IMR-90 (cell line): ENCODE results near the gene SLC26A5. TPM values are rescaled to one million over a fixed set of nuclear protein-coding genes. Genes with fewer than 3 reads are reported as not detected.

Experiments
- ATAC-seq: fragments of 200-7000 bp; cut with Tn5 transposase; 2 replicates; pipeline ENCODE4 v1.9.1; 2020; ENCODE audit warnings: low read depth, mild to moderate bottlenecking, moderate library complexity
- BruUV-seq: library from RNA; stranded (reverse); fragments of 400-500 nt; replicated peaks from 2 replicates; lab custom pipeline; 2021; lab: Mats Ljungman, UMichigan
- CTCF ChIA-PET: fragments of 300-600 bp; formaldehyde crosslinking; extraction: SDS; loops from one replicate; lab custom pipeline; 2021; ENCODE audit warnings: antibody characterized with exemption; lab: Yijun Ruan, JAX
- POLR2A ChIA-PET: fragments of 300-600 bp; sonication (Branson Sonifier 250); formaldehyde crosslinking; loops from one replicate; lab custom pipeline; 2022; ENCODE audit warnings: antibody characterized with exemption; ENCODE audit not compliant: unreplicated experiment; lab: Charles Lee
- DNase-seq: peaks from one replicate; pipeline ENCODE4 v3.0.0; 2013
- H2AFZ ChIP-seq: replicated peaks from 2 replicates; pipeline ENCODE3; 2013; ENCODE audit warnings: low read length, mild to moderate bottlenecking; ENCODE audit not compliant: poor library complexity
- H2AK5ac ChIP-seq: 2 replicates; pipeline ENCODE4 v1.6.1; 2013; ENCODE audit warnings: low read depth, low read length, inconsistent platforms
- H2AK9ac ChIP-seq: replicated peaks from 2 replicates; pipeline ENCODE3; 2013; ENCODE audit warnings: mild to moderate bottlenecking, low read depth, low read length, moderate library complexity; ENCODE audit not compliant: poor library complexity
- H2BK120ac ChIP-seq: 2 replicates; pipeline ENCODE4 v1.6.1; 2013; ENCODE audit warnings: low read depth, low read length, inconsistent platforms
- H2BK15ac ChIP-seq: 3 replicates; pipeline ENCODE4 v1.6.1; 2013; ENCODE audit warnings: low read depth, low read length, inconsistent platforms
- H2BK20ac ChIP-seq: 2 replicates; pipeline ENCODE4 v1.6.1; 2013; ENCODE audit warnings: low read depth, mild to moderate bottlenecking, inconsistent platforms, low read length, moderate library complexity
- H2BK5ac ChIP-seq: 2 replicates; pipeline ENCODE4 v1.6.1; 2013; ENCODE audit warnings: mild to moderate bottlenecking, low read depth, low read length, inconsistent platforms; ENCODE audit not compliant: poor library complexity, severe bottlenecking
- H3K14ac ChIP-seq: replicated peaks from 2 replicates; pipeline ENCODE4 v1.6.1; 2013; ENCODE audit warnings: low read depth, low read length, inconsistent platforms
- H3K18ac ChIP-seq: 2 replicates; pipeline ENCODE4 v1.6.1; 2013; ENCODE audit warnings: low read depth, low read length, control low read depth
- H3K23ac ChIP-seq: 2 replicates; pipeline ENCODE4 v1.6.1; 2013; ENCODE audit warnings: low read depth, low read length, inconsistent platforms
- H3K27ac ChIP-seq: 2 replicates; pipeline ENCODE4 v1.5.1; 2013; ENCODE audit warnings: mild to moderate bottlenecking, control low read depth, low read length; ENCODE audit not compliant: insufficient read depth
- H3K27me3 ChIP-seq: 2 replicates; pipeline ENCODE4 v1.6.1; 2013; ENCODE audit warnings: low read length; ENCODE audit not compliant: control insufficient read depth, insufficient read depth
- H3K36me3 ChIP-seq: 2 replicates; pipeline ENCODE4 v1.6.1; 2013; ENCODE audit warnings: low read length, mixed read lengths; ENCODE audit not compliant: control insufficient read depth, insufficient read depth
- H3K4ac ChIP-seq: 2 replicates; pipeline ENCODE4 v1.6.1; 2013; ENCODE audit warnings: low read depth, low read length, inconsistent platforms
- H3K4me1 ChIP-seq: 2 replicates; pipeline ENCODE4 v1.6.1; 2013; ENCODE audit warnings: low read length, mixed read lengths; ENCODE audit not compliant: control insufficient read depth, insufficient read depth
- H3K4me2 ChIP-seq: 2 replicates; pipeline ENCODE4 v1.6.1; 2013; ENCODE audit warnings: low read depth, mild to moderate bottlenecking, control low read depth, low read length, moderate library complexity
- H3K4me3 ChIP-seq: 2 replicates; pipeline ENCODE4 v1.5.1; 2013; ENCODE audit warnings: low read depth, mild to moderate bottlenecking, control low read depth, low read length, moderate library complexity; ENCODE audit not compliant: insufficient read depth
- H3K56ac ChIP-seq: 2 replicates; pipeline ENCODE4 v1.6.1; 2013; ENCODE audit warnings: low read length, inconsistent platforms; ENCODE audit not compliant: insufficient read depth; ENCODE audit errors: extremely low read depth
- H3K79me1 ChIP-seq, 2 experiments: 2 replicates each; pipeline ENCODE4 v1.6.1; 2013; ENCODE audit warnings: low read length in 2 of 2, inconsistent platforms in 1 of 2, low read depth in 1 of 2
- H3K9ac ChIP-seq: 2 replicates; pipeline ENCODE4 v1.6.1; 2013; ENCODE audit warnings: low read depth, low read length, control low read depth
- H3K9me1 ChIP-seq: 2 replicates; pipeline ENCODE4 v1.6.1; 2013; ENCODE audit warnings: low read length, inconsistent platforms; ENCODE audit not compliant: insufficient read depth
- H3K9me3 ChIP-seq: 2 replicates; pipeline ENCODE4 v1.6.1; 2013; ENCODE audit warnings: low read length; ENCODE audit not compliant: control insufficient read depth, insufficient read depth
- H4K20me1 ChIP-seq: 2 replicates; pipeline ENCODE4 v1.6.1; 2013; ENCODE audit warnings: low read length, inconsistent platforms; ENCODE audit not compliant: insufficient read depth
- H4K5ac ChIP-seq: 2 replicates; pipeline ENCODE4 v1.6.1; 2013; ENCODE audit warnings: mild to moderate bottlenecking, low read depth, low read length, control low read depth
- H4K8ac ChIP-seq, 2 experiments: 2 replicates each; pipeline ENCODE4 v1.6.1; 2013; ENCODE audit warnings: low read depth in 2 of 2, low read length in 2 of 2, control low read depth in 1 of 2, inconsistent platforms in 1 of 2
- H4K91ac ChIP-seq: 2 replicates; pipeline ENCODE4 v1.6.1; 2013; ENCODE audit warnings: low read depth, low read length, inconsistent platforms; ENCODE audit not compliant: insufficient read depth
- CEBPB ChIP-seq: IDR thresholded peaks from 2 replicates; pipeline ENCODE4 v1.6.1; 2012; ENCODE audit warnings: low read depth, low read length, improper control_type of control experiment
- CHD1 ChIP-seq: IDR thresholded peaks from 2 replicates; pipeline ENCODE4 v1.6.1; 2012; ENCODE audit warnings: low read depth, low read length, improper control_type of control experiment
- CTCF ChIP-seq: conservative IDR thresholded peaks from 2 replicates; pipeline ENCODE4 v1.5.1; 2012; ENCODE audit warnings: mild to moderate bottlenecking, low read depth, low read length, improper control_type of control experiment
- ELK1 ChIP-seq: fragments of 150-350 bp; IDR thresholded peaks from 2 replicates; pipeline ENCODE4 v1.6.1; 2016; ENCODE audit warnings: low read depth, mild to moderate bottlenecking, low read length, moderate library complexity, borderline replicate concordance
- FOS ChIP-seq: fragments of 150-350 bp; IDR thresholded peaks from 2 replicates; pipeline ENCODE4 v1.6.1; 2016; ENCODE audit warnings: low read depth, low read length
- MAFK ChIP-seq: IDR thresholded peaks from 2 replicates; pipeline ENCODE4 v1.6.1; 2012; ENCODE audit warnings: low read depth, low read length, improper control_type of control experiment
- MXI1 ChIP-seq: IDR thresholded peaks from 2 replicates; pipeline ENCODE4 v1.6.1; 2012; ENCODE audit warnings: low read depth, mild to moderate bottlenecking, low read length, moderate library complexity, borderline replicate concordance
- NFE2L2 ChIP-seq: fragments of 150-350 bp; IDR thresholded peaks from 2 replicates; pipeline ENCODE4 v1.6.1; 2016; ENCODE audit warnings: low read depth, mild to moderate bottlenecking, low read length
- POLR2A ChIP-seq: IDR thresholded peaks from 2 replicates; pipeline ENCODE4 v1.6.1; 2012; ENCODE audit warnings: mild to moderate bottlenecking, low read depth, low read length
- RAD21 ChIP-seq: IDR thresholded peaks from 2 replicates; pipeline ENCODE4 v1.6.1; 2012; ENCODE audit warnings: low read length, improper control_type of control experiment
- RCOR1 ChIP-seq: IDR thresholded peaks from 2 replicates; pipeline ENCODE4 v1.6.1; 2012; ENCODE audit warnings: mild to moderate bottlenecking, low read length, improper control_type of control experiment; ENCODE audit not compliant: insufficient replicate concordance
- RFX5 ChIP-seq: IDR thresholded peaks from 2 replicates; pipeline ENCODE4 v1.8.0; 2012; ENCODE audit warnings: low read depth, mild to moderate bottlenecking, low read length, moderate library complexity
- SMC3 ChIP-seq: fragments of 150-350 bp; IDR thresholded peaks from 2 replicates; pipeline ENCODE4 v1.6.1; 2016; ENCODE audit warnings: low read depth, mild to moderate bottlenecking, antibody characterized with exemption, low read length, moderate library complexity
- USF2 ChIP-seq: fragments of 150-350 bp; IDR thresholded peaks from 2 replicates; pipeline ENCODE4 v1.6.1; 2017; ENCODE audit warnings: mild to moderate bottlenecking, antibody characterized with exemption, low read length, low read depth
- WGBS, 2 experiments: methylation state at CpG; one replicate each; pipeline versions ENCODE4 v1.1.5 to v1.1.7; 2013; ENCODE audit warnings: missing lambda C conversion rate in 2 of 2; ENCODE audit not compliant: insufficient read length in 1 of 2; ENCODE audit errors: extremely low coverage in 2 of 2; 5-methylcytosine and 5-hydroxymethylcytosine counted together
- dilution Hi-C: fragments of 300-500 bp; cut with HindIII; formaldehyde crosslinking; loops from one replicate; pipeline ENCODE4 v1.14.3; 2018; ENCODE audit warnings: low sequenced_read_pairs; ENCODE audit not compliant: unreplicated experiment
- in situ Hi-C: fragments of 300-500 bp; cut with MboI; formaldehyde crosslinking; loops from 3 replicates; pipeline ENCODE4 v1.14.3; 2019; ENCODE audit warnings: low sequenced_read_pairs, inconsistent platforms, mixed read lengths
- intact Hi-C: fragments of 100-400 bp; cut with micrococcal nuclease; formaldehyde crosslinking; loops from 2 replicates; pipeline ENCODE4 v1.10.0; 2022
- polyA plus RNA-seq, 3 experiments: library from polyadenylated mRNA; depleted of rRNA; stranded (reverse); fragments of >200 nt; gene quantifications; 2 replicates each; pipeline ENCODE4 v1.2.3, GENCODE V29; 2012; ENCODE audit warnings: low replicate concordance in 1 of 3
- total RNA-seq: library from RNA; depleted of rRNA; stranded (reverse); fragments of >200 nt; gene quantifications from 2 replicates; pipeline ENCODE4 v1.2.3, GENCODE V29; 2012

Gene SLC26A5
- total and polyA plus RNA-seq, 2 of the 4 experiments (the other 2 are of a cell fraction): not detected

GRCh38 chr7:103343758-103344452 lies 102.1 kb downstream of the SLC26A5 start:
- H3K27ac ChIP-seq: peak overlapping the region; percentile 85
- ChIA-PET POLR2A (no interaction called here), CTCF (no interaction called here)
- H2BK5ac ChIP-seq: peak overlapping the region; percentile 80
- peak overlapping the region; percentile 76 for H3K4ac ChIP-seq
- peaks cover 2% of the 10 kb centered on the region for H3K4me1 ChIP-seq
- H3K18ac ChIP-seq: peak overlapping the region; percentile 23; the same call in 1 of the 2 replicates
- 7% methylated on average over 3 of the region's 26 CpGs; no CpG with 5 or more reads in 1 of the 2 experiments for WGBS, 2 experiments
- no peaks in the 10 kb centered on the region for H3K9me3 ChIP-seq
- no peaks in the 10 kb centered on the region for H3K27me3 ChIP-seq
- H3K23ac ChIP-seq: peak overlapping the region; percentile 74
- ATAC-seq (peak; percentile 48), DNase-seq (peak; percentile 34)
- peak overlapping the region; percentile 97 for H2AFZ ChIP-seq
- peak overlapping the region; percentile 46 for H2AK5ac ChIP-seq
- H3K79me1 ChIP-seq: peaks cover 3 to 11% of the 10 kb centered on the region in 2 experiments; a peak in 3 of 4 replicates
- H2BK15ac ChIP-seq: no peak overlapping the region
- BruUV-seq: TSS peak; percentile 71
- peak overlapping the region; percentile 65; the same call in 1 of the 2 replicates for H4K91ac ChIP-seq
- peak overlapping the region; percentile 82 for H4K5ac ChIP-seq
- intact Hi-C loops (no loop called here), dilution Hi-C loops (no loop called here), in situ Hi-C loops (no loop called here)
- peak overlapping the region; percentile 97 for H3K4me2 ChIP-seq
- peaks cover 9% of the 10 kb centered on the region for H3K36me3 ChIP-seq
- peak overlapping the region; percentile 32 to 68; a peak in 3 of 4 replicates for H4K8ac ChIP-seq
- peak overlapping the region; percentile 57 for H3K56ac ChIP-seq
- peaks cover 3% of the 10 kb centered on the region; the same call in 1 of the 2 replicates for H4K20me1 ChIP-seq
- peak overlapping the region; percentile 91 for H3K9ac ChIP-seq
- H2AK9ac ChIP-seq: peak overlapping the region; percentile 12
- H3K4me3 ChIP-seq: peak overlapping the region; percentile 89
- H2BK20ac ChIP-seq: no peak overlapping the region
- H2BK120ac ChIP-seq: 0 out of 2 replicates have a peak overlapping the region, but pooled peaks have one; percentile 24
- H3K14ac ChIP-seq: peak overlapping the region; percentile 51
- H3K9me1 ChIP-seq: no peaks in the 10 kb centered on the region
- TF ChIP-seq FOS (no peak), SMC3 (no peak), ELK1 (no peak), MXI1 (peak; percentile 50; the same call in 1 of the 2 replicates), CTCF (no peak), CHD1 (no peak), CEBPB (no peak), MAFK (no peak), RCOR1 (no peak), RAD21 (no peak), POLR2A (no peak; the same call in 1 of the 2 replicates), USF2 (peak; percentile 37; the same call in 1 of the 2 replicates), RFX5 (no peak), NFE2L2 (no peak)
